Gastroesophageal sphincter (tissue), 3 donors: ENCODE measurements around the gene C19orf44.

ENCODE experiments used
- CTCF ChIP-seq, 4 experiments: fragments of 200-600 bp in 2 of 4; fragments of 450-650 bp in 2 of 4; sonication (generic) in 1 of 4; IDR thresholded peaks; one replicate each; pipeline ENCODE4 v1.5.1; 2017 to 2019; ENCODE audit warnings: antibody characterized with exemption in 4 of 4, mild to moderate bottlenecking in 2 of 4, moderate library complexity in 2 of 4
- EP300 ChIP-seq: sonication (generic); formaldehyde crosslinking; IDR thresholded peaks from one replicate; pipeline ENCODE4 v1.6.1; 2017; ENCODE audit warnings: antibody characterized with exemption, mild to moderate bottlenecking
- POLR2A ChIP-seq, 2 donors: fragments of 450-650 bp; IDR thresholded peaks; one replicate each; pipeline ENCODE4 v1.6.1; 2017; ENCODE audit warnings: antibody characterized with exemption in 2 of 2, mild to moderate bottlenecking in 2 of 2, moderate library complexity in 1 of 2

GRCh38 chr19:16541526-16542044, 45.4 kb downstream of the C19orf44 start:
- TF ChIP-seq CTCF (IDR thresholded peaks at IDR 0.05) (no peak), POLR2A (IDR thresholded peaks at IDR 0.05) (no peak), EP300 (no peak)
